ENCODE data around the gene LDLRAD3.

LDLRAD3 gene

GRCh38 chr11:36061471-36061870 lies 117.6 kb downstream of the LDLRAD3 start:
- H3K9ac ChIP-seq (ENCODE audit: low read depth, low read length): no peak overlapping the region
- no peak overlapping the region for H3K4me3 ChIP-seq (ENCODE audit: low read depth, low read length)
- no peaks in the 10 kb centered on the region for H3K27me3 ChIP-seq (ENCODE audit: control insufficient read depth, insufficient read depth, low read length)
- no peaks in the 10 kb centered on the region for H3K9me3 ChIP-seq (ENCODE audit: control insufficient read depth, insufficient read depth, low read length)
- H3K36me3 ChIP-seq (ENCODE audit: control insufficient read depth, insufficient read depth, low read length): no peaks in the 10 kb centered on the region
- no peaks in the 10 kb centered on the region for H3K4me1 ChIP-seq (ENCODE audit: control insufficient read depth, insufficient read depth, low read length)

- Histone ChIP-seq H3K9me3 (ENCODE audit: control insufficient read depth, insufficient read depth, low read length) (no peaks in the 10 kb centered on the region), H3K4me1 (ENCODE audit: control insufficient read depth, insufficient read depth, low read length) (no peaks in the 10 kb centered on the region), H3K27me3 (ENCODE audit: control insufficient read depth, insufficient read depth, low read length) (no peaks in the 10 kb centered on the region), H3K4me3 (ENCODE audit: low read depth, low read length) (no peak overlapping the region), H3K36me3 (ENCODE audit: control insufficient read depth, insufficient read depth, low read length) (no peaks in the 10 kb centered on the region), H3K9ac (ENCODE audit: low read depth, low read length) (no peak overlapping the region)
Observed at GRCh38 chr11:36062796-36063365, 119.0 kb downstream of the LDLRAD3 start.

- H3K27me3 ChIP-seq (ENCODE audit: control insufficient read depth, insufficient read depth, low read length): no peaks in the 10 kb centered on the region
- H3K9me3 ChIP-seq (ENCODE audit: control insufficient read depth, insufficient read depth, low read length): no peaks in the 10 kb centered on the region
- H3K4me1 ChIP-seq (ENCODE audit: control insufficient read depth, insufficient read depth, low read length): peaks cover 8% of the 10 kb centered on the region
- H3K36me3 ChIP-seq (ENCODE audit: control insufficient read depth, insufficient read depth, low read length): no peaks in the 10 kb centered on the region
- H3K4me3 ChIP-seq (ENCODE audit: low read depth, low read length): no peak overlapping the region
- H3K9ac ChIP-seq (ENCODE audit: low read depth, low read length): no peak overlapping the region
Observed at GRCh38 chr11:36065436-36065835, 121.6 kb downstream of the LDLRAD3 start.

- peaks cover 21% of the 10 kb centered on the region for H3K4me1 ChIP-seq (ENCODE audit: control insufficient read depth, insufficient read depth, low read length)
- H3K27me3 ChIP-seq (ENCODE audit: control insufficient read depth, insufficient read depth, low read length): no peaks in the 10 kb centered on the region
- no peak overlapping the region for H3K9ac ChIP-seq (ENCODE audit: low read depth, low read length)
- H3K4me3 ChIP-seq (ENCODE audit: low read depth, low read length): no peak overlapping the region
- H3K36me3 ChIP-seq (ENCODE audit: control insufficient read depth, insufficient read depth, low read length): no peaks in the 10 kb centered on the region
- no peaks in the 10 kb centered on the region for H3K9me3 ChIP-seq (ENCODE audit: control insufficient read depth, insufficient read depth, low read length)
Observed at GRCh38 chr11:36066891-36067290, 123.0 kb downstream of the LDLRAD3 start.

- H3K27me3 ChIP-seq (ENCODE audit: control insufficient read depth, insufficient read depth, low read length): no peaks in the 10 kb centered on the region
- no peak overlapping the region for H3K9ac ChIP-seq (ENCODE audit: low read depth, low read length)
- no peak overlapping the region for H3K4me3 ChIP-seq (ENCODE audit: low read depth, low read length)
- H3K36me3 ChIP-seq (ENCODE audit: control insufficient read depth, insufficient read depth, low read length): no peaks in the 10 kb centered on the region
- peaks cover 25% of the 10 kb centered on the region for H3K4me1 ChIP-seq (ENCODE audit: control insufficient read depth, insufficient read depth, low read length)
- H3K9me3 ChIP-seq (ENCODE audit: control insufficient read depth, insufficient read depth, low read length): no peaks in the 10 kb centered on the region
Observed at GRCh38 chr11:36069576-36070212, 125.8 kb downstream of the LDLRAD3 start.

GRCh38 chr11:36070213-36070953 lies 126.5 kb downstream of the LDLRAD3 start:
- Histone ChIP-seq H3K4me1 (ENCODE audit: control insufficient read depth, insufficient read depth, low read length) (peaks cover 25% of the 10 kb centered on the region), H3K36me3 (ENCODE audit: control insufficient read depth, insufficient read depth, low read length) (no peaks in the 10 kb centered on the region), H3K27me3 (ENCODE audit: control insufficient read depth, insufficient read depth, low read length) (no peaks in the 10 kb centered on the region), H3K9ac (ENCODE audit: low read depth, low read length) (no peak overlapping the region), H3K4me3 (ENCODE audit: low read depth, low read length) (no peak overlapping the region), H3K9me3 (ENCODE audit: control insufficient read depth, insufficient read depth, low read length) (no peaks in the 10 kb centered on the region)

- Histone ChIP-seq H3K36me3 (ENCODE audit: control insufficient read depth, insufficient read depth, low read length) (no peaks in the 10 kb centered on the region), H3K27me3 (ENCODE audit: control insufficient read depth, insufficient read depth, low read length) (no peaks in the 10 kb centered on the region), H3K9ac (ENCODE audit: low read depth, low read length) (no peak overlapping the region), H3K9me3 (ENCODE audit: control insufficient read depth, insufficient read depth, low read length) (no peaks in the 10 kb centered on the region), H3K4me1 (ENCODE audit: control insufficient read depth, insufficient read depth, low read length) (peaks cover 25% of the 10 kb centered on the region), H3K4me3 (ENCODE audit: low read depth, low read length) (no peak overlapping the region)
Observed at GRCh38 chr11:36070954-36071330, 127.1 kb downstream of the LDLRAD3 start.

- peaks cover 25% of the 10 kb centered on the region for H3K4me1 ChIP-seq (ENCODE audit: control insufficient read depth, insufficient read depth, low read length)
- H3K36me3 ChIP-seq (ENCODE audit: control insufficient read depth, insufficient read depth, low read length): no peaks in the 10 kb centered on the region
- no peak overlapping the region for H3K9ac ChIP-seq (ENCODE audit: low read depth, low read length)
Observed at GRCh38 chr11:36071917-36072500, 128.1 kb downstream of the LDLRAD3 start.

GRCh38 chr11:36073411-36074203 lies 129.7 kb downstream of the LDLRAD3 start:
- Histone ChIP-seq H3K27me3 (ENCODE audit: control insufficient read depth, insufficient read depth, low read length) (no peaks in the 10 kb centered on the region), H3K9me3 (ENCODE audit: control insufficient read depth, insufficient read depth, low read length) (no peaks in the 10 kb centered on the region), H3K9ac (ENCODE audit: low read depth, low read length) (no peak overlapping the region), H3K36me3 (ENCODE audit: control insufficient read depth, insufficient read depth, low read length) (no peaks in the 10 kb centered on the region), H3K4me1 (ENCODE audit: control insufficient read depth, insufficient read depth, low read length) (peaks cover 25% of the 10 kb centered on the region), H3K4me3 (ENCODE audit: low read depth, low read length) (no peak overlapping the region)

More at GRCh38 chr11:36071917-36072500, 128.1 kb downstream of the LDLRAD3 start:
- no peak overlapping the region for H3K4me3 ChIP-seq (ENCODE audit: low read depth, low read length)
- H3K27me3 ChIP-seq (ENCODE audit: control insufficient read depth, insufficient read depth, low read length): no peaks in the 10 kb centered on the region
- H3K9me3 ChIP-seq (ENCODE audit: control insufficient read depth, insufficient read depth, low read length): no peaks in the 10 kb centered on the region

- Histone ChIP-seq H3K4me1 (ENCODE audit: control insufficient read depth, insufficient read depth, low read length) (peaks cover 22% of the 10 kb centered on the region), H3K27me3 (ENCODE audit: control insufficient read depth, insufficient read depth, low read length) (no peaks in the 10 kb centered on the region), H3K36me3 (ENCODE audit: control insufficient read depth, insufficient read depth, low read length) (no peaks in the 10 kb centered on the region), H3K4me3 (ENCODE audit: low read depth, low read length) (no peak overlapping the region), H3K9me3 (ENCODE audit: control insufficient read depth, insufficient read depth, low read length) (no peaks in the 10 kb centered on the region), H3K9ac (ENCODE audit: low read depth, low read length) (no peak overlapping the region)
Observed at GRCh38 chr11:36074941-36075431, 131.1 kb downstream of the LDLRAD3 start.

GRCh38 chr11:36077368-36077767 lies 133.5 kb downstream of the LDLRAD3 start:
- H3K9ac ChIP-seq (ENCODE audit: low read depth, low read length): no peak overlapping the region
- no peaks in the 10 kb centered on the region for H3K4me1 ChIP-seq (ENCODE audit: control insufficient read depth, insufficient read depth, low read length)
- no peaks in the 10 kb centered on the region for H3K36me3 ChIP-seq (ENCODE audit: control insufficient read depth, insufficient read depth, low read length)
- no peak overlapping the region for H3K4me3 ChIP-seq (ENCODE audit: low read depth, low read length)
- no peaks in the 10 kb centered on the region for H3K9me3 ChIP-seq (ENCODE audit: control insufficient read depth, insufficient read depth, low read length)
- no peaks in the 10 kb centered on the region for H3K27me3 ChIP-seq (ENCODE audit: control insufficient read depth, insufficient read depth, low read length)
